Measurements from ENCODE around the gene NBPF8. TPM values are rescaled to one million over a fixed set of nuclear protein-coding genes. Genes with fewer than 3 reads are reported as not detected.
"Not testable (repeated sequence)": the region's sequence is repeated elsewhere in the genome, so short reads cannot be mapped to it uniquely, and the experiment has no call there.

The NBPF8 gene
- total RNA-seq, 2 donors from 2014 or later = 15.8 to 21.5 TPM

GRCh38 chr1:120449124-120449523 lies 34.3 kb downstream of the NBPF8 start:
- not testable (repeated sequence) for H3K4me3 ChIP-seq (ENCODE audit: low read length); DNase-seq; H3K4me1 ChIP-seq (ENCODE audit: control insufficient read depth, insufficient read depth, low read length); H3K27ac ChIP-seq (ENCODE audit: low read depth, low read length); H3K9me3 Mint-ChIP-seq; H3K9me3 ChIP-seq (ENCODE audit: control insufficient read depth, low read length); H3K27me3 Mint-ChIP-seq (ENCODE audit: insufficient read depth); H3K27ac Mint-ChIP-seq; H3K36me3 ChIP-seq (ENCODE audit: control insufficient read depth, insufficient read depth, low read length); H3K4me3 Mint-ChIP-seq; H3K4me1 Mint-ChIP-seq; H3K36me3 Mint-ChIP-seq (ENCODE audit: low read depth); H3K27me3 ChIP-seq (ENCODE audit: control insufficient read depth, insufficient read depth, low read length, poor library complexity, severe bottlenecking); H3K9ac ChIP-seq (ENCODE audit: extremely low read depth, low read length, poor library complexity, severe bottlenecking)
- WGBS, 2 experiments (ENCODE audit: insufficient coverage in 1 of 2, insufficient read length in 1 of 2) = no CpG with 5 or more reads among the region's 5 CpGs
- peak; percentile 47 for TF ChIP-seq CTCF (conservative IDR thresholded peaks at IDR 0.05)

Other genes with a start within 250 kb of the NBPF8 start
- gene SEC22B, start 238.5 kb upstream of the NBPF8 start, total RNA-seq = 10 to 100 TPM; 18.2 to 21.1 TPM

Data from endodermal cell (in vitro differentiated cells).